ENCODE data around the gene PIM3. TPM values are rescaled to one million over a fixed set of nuclear protein-coding genes. Genes with fewer than 3 reads are reported as not detected.

Gene PIM3
- total RNA-seq, 2 donors from 2014 or later = 209 to 236 TPM

DNA sequence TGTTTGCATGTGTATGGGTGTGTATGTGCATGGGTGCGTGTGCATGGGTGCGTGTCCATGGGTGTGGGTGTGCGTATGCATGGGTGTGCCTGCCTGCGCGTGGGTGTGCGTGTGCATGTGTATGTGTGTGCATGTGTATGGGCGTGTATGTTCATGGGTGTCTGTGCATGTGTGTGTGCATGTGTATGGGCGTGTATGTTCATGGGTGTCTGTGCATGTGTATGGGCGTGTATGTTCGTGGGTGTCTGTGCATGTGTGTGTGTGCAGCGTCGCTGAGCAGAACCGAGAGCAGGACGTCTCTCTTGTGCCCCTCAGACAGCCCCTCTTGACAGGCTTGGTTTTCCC, 38.1 kb downstream of the PIM3 start:
- Mint-ChIP-seq H3K4me1 (ENCODE audit: low read depth) (no peaks in the 10 kb centered on the region), H3K27ac (no peak overlapping the region)
- no peak for ATAC-seq (replicated peaks in 1 of 2)

DNA sequence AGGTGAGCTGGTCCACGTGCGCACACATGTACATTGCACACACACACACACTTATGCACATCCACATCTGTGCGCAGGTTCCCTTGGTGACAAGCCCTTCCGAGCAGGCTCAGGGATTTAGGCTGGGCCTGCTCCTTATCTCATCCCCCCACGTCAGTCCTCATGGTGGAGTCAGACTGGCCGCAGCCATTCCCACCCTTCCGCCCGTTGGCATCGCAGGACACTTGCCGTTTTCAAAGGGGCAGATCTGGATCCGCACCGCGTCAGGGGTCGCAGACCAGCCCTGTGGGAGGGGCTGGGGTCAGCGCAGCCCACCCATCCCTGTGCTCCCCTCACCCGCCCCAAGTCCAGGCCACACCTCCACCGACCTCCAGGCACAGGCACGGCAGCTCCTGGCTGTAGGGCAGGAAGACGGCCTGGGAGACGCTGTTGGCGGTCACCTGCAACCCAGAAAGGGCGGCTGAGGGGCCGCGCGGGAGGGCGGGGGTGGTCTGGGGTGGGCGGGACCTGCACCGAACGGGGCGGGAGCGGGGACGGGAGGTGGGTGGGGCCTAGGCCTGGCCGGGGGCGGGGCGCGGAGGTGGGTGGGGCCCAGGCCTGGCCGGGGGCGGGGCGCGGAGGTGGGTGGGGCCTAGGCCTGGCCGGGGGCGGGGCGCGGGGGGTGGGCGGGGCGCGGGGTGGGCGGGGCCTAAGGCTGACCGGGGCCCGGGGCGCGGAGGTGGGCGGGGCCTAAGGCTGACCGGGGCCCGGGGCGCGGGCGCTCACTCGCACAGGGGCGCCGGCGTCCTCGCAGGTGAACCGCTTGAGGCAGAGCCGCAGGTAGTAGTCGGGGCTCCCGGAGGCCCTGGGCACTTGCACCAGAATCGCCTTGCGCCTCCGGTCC, 38.7 kb downstream of the PIM3 start:
- H3K4me1 Mint-ChIP-seq (ENCODE audit: low read depth) = peaks cover under 1% of the 10 kb centered on the region

More for the DNA sequence above, 38.1 kb downstream of the PIM3 start:
- Mint-ChIP-seq H3K36me3 (ENCODE audit: insufficient read depth in 2 of 2) (peaks cover 0 to 2% of the 10 kb centered on the region in 2 donors), H3K9me3 (peaks cover 1 to 2% of the 10 kb centered on the region in 2 donors), H3K4me3 (no peak overlapping the region), H3K27me3 (ENCODE audit: low read depth) (peaks cover 6% of the 10 kb centered on the region)
- no peak for DNase-seq

DNA sequence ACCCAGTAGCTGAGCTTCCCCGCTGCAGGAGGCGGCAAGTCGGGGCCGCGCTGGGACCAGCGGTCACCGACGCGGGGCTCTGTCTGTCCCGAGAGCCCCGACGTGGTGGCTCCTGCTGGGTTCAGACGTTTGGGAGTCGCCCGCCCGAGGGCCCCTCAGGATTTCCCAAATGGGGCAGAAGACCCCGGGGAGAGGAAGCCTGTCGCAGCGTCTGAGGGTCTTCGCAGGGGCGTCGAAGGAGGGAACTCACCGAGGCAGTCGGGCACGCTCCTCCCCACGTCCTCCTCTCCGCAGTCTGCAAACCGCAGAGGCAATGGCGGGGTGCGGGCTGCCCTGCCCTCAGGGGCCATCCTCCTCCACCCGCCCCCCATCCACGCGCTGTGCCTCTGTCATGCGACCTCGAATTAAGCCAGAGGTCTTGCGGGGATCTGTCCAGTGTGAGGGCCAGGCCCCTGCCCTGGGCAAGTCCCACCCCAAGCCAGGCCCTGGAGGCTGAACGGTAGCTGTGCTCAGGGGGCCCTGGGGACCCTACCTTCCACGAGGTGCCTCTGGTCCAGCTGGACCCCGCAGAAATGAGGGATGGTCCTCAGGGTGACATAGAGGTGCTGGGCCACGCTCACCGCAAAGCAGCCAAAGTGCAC, 39.5 kb downstream of the PIM3 start:
- peaks cover 1 to 2% of the 10 kb centered on the region in 2 donors for H3K9me3 Mint-ChIP-seq
- H3K27ac Mint-ChIP-seq = no peak overlapping the region
- H3K27me3 Mint-ChIP-seq (ENCODE audit: low read depth) = peaks cover 6% of the 10 kb centered on the region
- no peak for DNase-seq
- peaks cover 0 to 2% of the 10 kb centered on the region in 2 donors for H3K36me3 Mint-ChIP-seq (ENCODE audit: insufficient read depth in 2 of 2)
- H3K4me1 Mint-ChIP-seq (ENCODE audit: low read depth) = peaks cover 8% of the 10 kb centered on the region
- no peak for ATAC-seq (replicated peaks in 1 of 2)
- H3K4me3 Mint-ChIP-seq = peak overlapping the region in 1 of 2 donors; percentile 27

More for the DNA sequence above, 38.7 kb downstream of the PIM3 start:
- Mint-ChIP-seq H3K27ac (no peak overlapping the region), H3K36me3 (ENCODE audit: insufficient read depth in 2 of 2) (peaks cover 0 to 2% of the 10 kb centered on the region in 2 donors), H3K4me3 (peak overlapping the region in 1 of 2 donors; percentile 50), H3K27me3 (ENCODE audit: low read depth) (peaks cover 6% of the 10 kb centered on the region), H3K9me3 (peaks cover 1 to 2% of the 10 kb centered on the region in 2 donors)
- ATAC-seq (replicated peaks in 1 of 2) (peak; percentile 45 to 57), DNase-seq (peak in 1 of 2 donors; percentile 41)

DNA sequence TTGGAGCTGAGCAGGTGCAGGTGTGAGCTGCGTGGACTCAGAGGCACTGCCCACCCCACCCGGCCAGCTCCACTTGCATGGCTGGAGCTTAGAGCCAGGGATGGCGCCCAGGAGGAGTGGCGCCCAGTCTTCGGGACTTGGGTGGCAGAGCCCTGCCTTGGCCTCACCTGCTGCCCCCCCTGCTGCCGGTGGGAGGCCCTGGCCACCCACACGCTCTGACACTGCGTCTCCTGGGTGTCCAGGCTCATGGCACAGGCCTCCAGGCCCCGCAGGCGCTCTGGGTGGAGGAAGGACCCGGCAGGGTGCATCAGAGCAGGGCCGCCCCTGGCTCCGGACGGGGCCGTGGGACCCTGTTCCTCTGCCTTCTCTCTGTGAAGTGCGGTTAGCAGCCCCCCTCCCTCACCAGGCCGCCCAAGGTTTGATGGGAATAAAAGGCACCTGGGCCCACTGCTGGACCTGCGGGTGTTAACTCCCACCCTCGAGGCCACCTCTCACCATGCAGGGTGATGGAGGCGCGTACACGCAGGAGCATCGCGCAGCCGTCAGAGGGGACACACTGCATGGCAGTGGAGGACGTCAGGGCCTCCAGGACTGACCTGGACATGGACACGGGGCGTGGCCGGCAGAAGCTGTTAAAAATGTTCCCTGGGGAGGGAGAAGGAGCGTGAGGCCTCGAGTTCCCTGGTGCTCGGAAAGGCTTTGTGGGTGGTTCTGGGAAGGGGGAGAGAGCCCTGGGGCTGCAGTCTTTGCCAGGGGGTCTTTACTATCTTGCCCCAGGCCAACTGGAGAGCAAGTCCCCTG, 40.2 kb downstream of the PIM3 start:
- no peak for ATAC-seq (replicated peaks in 1 of 2)
- H3K4me3 Mint-ChIP-seq = no peak overlapping the region
- H3K36me3 Mint-ChIP-seq (ENCODE audit: insufficient read depth in 2 of 2) = peaks cover 0 to 2% of the 10 kb centered on the region in 2 donors
- peaks cover 6% of the 10 kb centered on the region for H3K27me3 Mint-ChIP-seq (ENCODE audit: low read depth)
- no peak overlapping the region for H3K27ac Mint-ChIP-seq
- DNase-seq = no peak
- H3K9me3 Mint-ChIP-seq = peaks cover 1 to 2% of the 10 kb centered on the region in 2 donors
- H3K4me1 Mint-ChIP-seq (ENCODE audit: low read depth) = peaks cover 12% of the 10 kb centered on the region

DNA sequence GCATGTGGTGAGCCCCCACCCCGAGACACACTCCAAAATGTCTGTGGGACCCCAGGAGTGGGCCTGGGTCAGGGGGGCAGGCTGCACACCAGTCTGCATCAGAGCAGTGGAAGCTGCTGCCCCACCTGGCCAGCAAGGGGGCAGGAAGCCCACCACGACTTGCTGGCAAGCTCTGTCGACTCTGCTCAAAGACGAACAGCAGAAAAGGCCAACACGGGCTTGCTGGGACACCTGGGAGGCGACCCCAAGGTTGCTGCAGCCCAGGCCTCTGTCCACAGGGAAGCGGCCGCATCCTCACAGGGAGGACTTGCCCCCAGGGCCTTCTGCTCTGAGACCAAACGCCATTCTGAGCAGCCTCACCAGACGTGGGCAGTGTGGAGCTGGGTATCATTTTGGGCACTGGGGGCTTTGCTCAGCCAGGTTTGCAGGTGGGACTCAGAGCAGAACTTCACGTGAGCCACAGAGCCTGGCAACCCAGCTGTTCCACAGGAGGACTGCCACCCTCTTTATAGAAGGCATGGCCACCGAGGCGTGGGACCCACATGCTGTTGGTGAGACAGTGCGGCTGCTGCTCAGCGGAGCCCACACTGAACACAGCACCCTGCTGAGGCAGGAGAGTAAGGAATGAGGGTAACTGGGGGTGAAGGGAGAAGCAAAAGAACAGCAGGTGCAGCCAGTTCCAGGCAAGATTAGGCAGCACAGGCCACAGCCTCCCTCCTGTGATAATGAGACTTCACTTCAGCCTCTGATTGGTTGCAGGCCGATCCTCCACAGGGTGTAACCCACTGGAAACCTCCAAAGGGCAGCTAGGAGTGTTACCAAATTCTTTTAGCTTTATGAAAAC, 41.0 kb downstream of the PIM3 start:
- Mint-ChIP-seq H3K27me3 (ENCODE audit: low read depth) (peaks cover 6% of the 10 kb centered on the region), H3K27ac (no peak overlapping the region), H3K4me3 (no peak overlapping the region), H3K9me3 (peaks cover 1 to 2% of the 10 kb centered on the region in 2 donors), H3K36me3 (ENCODE audit: insufficient read depth in 2 of 2) (peaks cover 0 to 2% of the 10 kb centered on the region in 2 donors), H3K4me1 (ENCODE audit: low read depth) (peaks cover 12% of the 10 kb centered on the region)
- ATAC-seq (replicated peaks in 1 of 2) (no peak), DNase-seq (no peak)

DNA sequence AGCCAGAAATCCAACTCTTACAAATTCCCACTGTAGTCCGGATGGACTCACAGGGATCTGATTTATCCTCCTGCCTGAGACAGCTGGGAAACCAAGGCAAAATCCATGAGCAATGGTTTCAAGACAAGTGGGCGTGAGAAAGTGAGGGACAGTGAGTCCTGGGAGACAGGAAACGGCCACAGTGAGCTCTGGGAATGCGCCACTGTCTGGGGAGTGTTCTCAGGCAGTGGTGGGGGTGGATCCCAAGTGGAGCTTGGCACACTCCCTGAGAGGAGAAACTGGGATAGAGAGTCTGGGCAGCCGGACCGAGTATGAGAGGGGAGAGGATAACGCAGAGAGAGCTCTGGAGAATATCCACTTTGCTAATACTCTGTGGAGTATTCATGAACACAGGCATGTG, 42.2 kb downstream of the PIM3 start:
- peaks cover 12% of the 10 kb centered on the region for H3K4me1 Mint-ChIP-seq (ENCODE audit: low read depth)
- H3K27ac Mint-ChIP-seq = no peak overlapping the region
- H3K9me3 Mint-ChIP-seq = peaks cover 1 to 2% of the 10 kb centered on the region in 2 donors
- no peak overlapping the region for H3K4me3 Mint-ChIP-seq
- no peak for ATAC-seq (replicated peaks in 1 of 2)
- peaks cover 0 to 2% of the 10 kb centered on the region in 2 donors for H3K36me3 Mint-ChIP-seq (ENCODE audit: insufficient read depth in 2 of 2)
- no peak for DNase-seq
- peaks cover 6% of the 10 kb centered on the region for H3K27me3 Mint-ChIP-seq (ENCODE audit: low read depth)

DNA sequence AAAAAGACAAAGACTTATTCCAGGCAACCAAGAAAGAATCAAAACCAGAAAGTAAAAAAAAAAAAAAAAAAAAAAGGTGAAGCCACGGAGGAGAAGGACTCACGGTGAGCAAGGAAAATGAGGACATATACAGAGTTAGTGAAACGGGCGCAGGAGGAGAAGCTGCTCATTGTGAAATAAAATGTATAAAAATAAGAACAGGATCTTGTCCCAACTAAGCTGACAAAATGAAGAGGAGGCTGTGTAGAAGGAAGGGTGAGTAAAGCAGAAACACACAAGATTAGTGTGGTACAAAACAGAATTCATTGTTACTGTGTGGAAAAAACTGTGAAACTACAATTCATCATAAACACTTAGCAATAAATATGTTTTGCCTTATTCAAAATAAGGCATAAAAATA, 44.3 kb downstream of the PIM3 start:
- Mint-ChIP-seq H3K9me3 (no peaks in the 10 kb centered on the region), H3K27ac (peak overlapping the region; percentile 84), H3K4me3 (peak overlapping the region in 1 of 2 donors; percentile 62), H3K36me3 (ENCODE audit: insufficient read depth in 2 of 2) (no peaks in the 10 kb centered on the region), H3K4me1 (ENCODE audit: low read depth) (peaks cover 12% of the 10 kb centered on the region), H3K27me3 (ENCODE audit: low read depth) (peaks cover 6% of the 10 kb centered on the region)
- no peak for DNase-seq
- peak; percentile 32 to 69 for ATAC-seq (replicated peaks in 1 of 2)

DNA sequence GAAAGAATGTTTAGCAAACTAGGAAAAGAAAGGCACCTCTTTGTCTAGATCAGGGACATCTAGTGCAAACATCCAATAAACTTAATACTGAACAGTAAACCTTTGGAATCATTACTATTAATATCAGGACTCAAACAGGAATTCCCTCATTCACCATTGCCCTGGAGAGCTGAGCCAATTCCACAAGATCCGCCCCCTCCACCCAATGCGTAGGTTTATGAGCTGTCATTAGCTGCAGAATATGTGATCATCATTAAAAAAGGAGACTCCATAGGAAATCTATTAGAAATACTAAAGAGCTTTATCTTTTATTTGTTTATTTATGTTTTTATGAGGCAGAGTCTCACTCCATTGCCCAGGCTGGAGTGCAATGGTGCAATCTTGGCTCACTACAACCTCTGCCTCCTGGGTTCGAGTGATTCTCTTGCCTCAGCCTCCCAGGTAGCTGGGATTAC, 46.5 kb downstream of the PIM3 start:
- Mint-ChIP-seq H3K36me3 (ENCODE audit: insufficient read depth in 2 of 2) (no peaks in the 10 kb centered on the region), H3K27ac (no peak overlapping the region), H3K4me1 (ENCODE audit: low read depth) (peaks cover 25% of the 10 kb centered on the region), H3K27me3 (ENCODE audit: low read depth) (peaks cover 6% of the 10 kb centered on the region), H3K9me3 (no peaks in the 10 kb centered on the region), H3K4me3 (no peak overlapping the region)
- ATAC-seq (replicated peaks in 1 of 2) (no peak), DNase-seq (no peak)

DNA sequence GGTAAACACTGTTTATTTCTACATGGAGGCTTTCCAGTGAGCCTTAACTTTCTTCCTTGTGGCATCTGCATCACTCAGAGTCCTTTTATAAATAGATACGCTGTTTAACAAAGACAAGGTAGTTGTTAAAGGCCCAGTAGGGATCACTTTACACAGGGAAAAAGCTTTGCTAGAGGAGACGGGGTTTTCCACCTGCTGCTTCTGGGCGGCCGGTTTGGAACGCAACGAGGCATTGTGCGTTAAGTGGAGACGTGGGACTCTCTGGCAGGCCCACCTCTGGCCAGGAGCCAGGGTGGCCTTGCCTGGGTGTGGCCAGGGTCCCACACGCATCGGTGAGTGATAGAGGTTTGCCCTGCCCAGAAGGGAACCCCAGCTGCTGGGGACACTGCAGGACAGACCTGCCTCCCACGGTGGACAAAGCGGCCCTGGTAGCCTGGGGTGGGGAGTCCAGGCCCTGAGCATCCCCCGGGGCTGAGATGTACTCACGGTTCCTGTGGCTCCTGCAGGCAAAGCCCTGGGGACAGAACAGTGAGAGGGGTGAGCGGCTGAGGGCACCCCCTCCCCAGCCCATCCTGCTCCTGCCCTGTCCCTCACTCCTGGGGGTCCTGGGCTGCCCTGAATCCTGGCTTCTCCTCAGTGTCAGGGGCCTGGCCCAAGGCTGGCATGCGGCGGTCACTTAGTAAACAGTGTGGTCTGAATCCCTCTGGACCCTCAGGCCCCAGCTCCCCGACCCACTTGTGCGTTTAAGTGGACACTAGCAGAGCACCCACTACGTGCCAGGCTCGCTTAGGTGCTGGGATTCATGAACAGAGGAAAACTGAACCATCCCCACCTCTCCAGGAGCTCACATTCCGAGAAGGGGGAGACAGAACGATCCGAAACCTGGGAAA, 47.8 kb downstream of the PIM3 start:
- ATAC-seq (replicated peaks in 1 of 2) (no peak), DNase-seq (no peak)
- Mint-ChIP-seq H3K4me3 (no peak overlapping the region), H3K27ac (no peak overlapping the region), H3K4me1 (ENCODE audit: low read depth) (peaks cover 27% of the 10 kb centered on the region), H3K36me3 (ENCODE audit: insufficient read depth in 2 of 2) (no peaks in the 10 kb centered on the region), H3K27me3 (ENCODE audit: low read depth) (no peaks in the 10 kb centered on the region), H3K9me3 (no peaks in the 10 kb centered on the region)

DNA sequence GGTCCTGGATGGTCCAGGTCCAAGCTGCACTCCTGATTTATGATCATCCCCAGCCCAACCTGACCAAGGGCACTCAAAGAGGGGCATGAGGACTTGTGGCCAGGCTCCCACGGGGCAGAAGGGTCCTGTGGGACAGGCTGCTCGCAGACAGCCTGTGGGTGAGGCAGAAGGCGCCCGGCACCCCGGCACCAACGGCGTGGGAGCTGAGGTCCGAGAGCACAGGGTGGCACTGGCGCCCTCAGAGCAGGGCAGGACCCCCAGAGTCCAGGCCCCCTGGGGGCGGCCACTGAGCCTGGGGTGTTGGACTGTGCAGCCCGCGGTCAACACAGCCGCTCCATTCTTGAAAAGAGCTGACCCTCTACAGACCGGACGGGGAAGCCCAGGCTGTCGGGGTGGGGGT, 48.7 kb downstream of the PIM3 start:
- Mint-ChIP-seq H3K4me1 (ENCODE audit: low read depth) (peaks cover 27% of the 10 kb centered on the region), H3K36me3 (ENCODE audit: insufficient read depth in 2 of 2) (no peaks in the 10 kb centered on the region), H3K27ac (no peak overlapping the region), H3K9me3 (no peaks in the 10 kb centered on the region), H3K4me3 (no peak overlapping the region), H3K27me3 (ENCODE audit: low read depth) (no peaks in the 10 kb centered on the region)
- ATAC-seq (replicated peaks in 1 of 2) (no peak), DNase-seq (no peak)

DNA sequence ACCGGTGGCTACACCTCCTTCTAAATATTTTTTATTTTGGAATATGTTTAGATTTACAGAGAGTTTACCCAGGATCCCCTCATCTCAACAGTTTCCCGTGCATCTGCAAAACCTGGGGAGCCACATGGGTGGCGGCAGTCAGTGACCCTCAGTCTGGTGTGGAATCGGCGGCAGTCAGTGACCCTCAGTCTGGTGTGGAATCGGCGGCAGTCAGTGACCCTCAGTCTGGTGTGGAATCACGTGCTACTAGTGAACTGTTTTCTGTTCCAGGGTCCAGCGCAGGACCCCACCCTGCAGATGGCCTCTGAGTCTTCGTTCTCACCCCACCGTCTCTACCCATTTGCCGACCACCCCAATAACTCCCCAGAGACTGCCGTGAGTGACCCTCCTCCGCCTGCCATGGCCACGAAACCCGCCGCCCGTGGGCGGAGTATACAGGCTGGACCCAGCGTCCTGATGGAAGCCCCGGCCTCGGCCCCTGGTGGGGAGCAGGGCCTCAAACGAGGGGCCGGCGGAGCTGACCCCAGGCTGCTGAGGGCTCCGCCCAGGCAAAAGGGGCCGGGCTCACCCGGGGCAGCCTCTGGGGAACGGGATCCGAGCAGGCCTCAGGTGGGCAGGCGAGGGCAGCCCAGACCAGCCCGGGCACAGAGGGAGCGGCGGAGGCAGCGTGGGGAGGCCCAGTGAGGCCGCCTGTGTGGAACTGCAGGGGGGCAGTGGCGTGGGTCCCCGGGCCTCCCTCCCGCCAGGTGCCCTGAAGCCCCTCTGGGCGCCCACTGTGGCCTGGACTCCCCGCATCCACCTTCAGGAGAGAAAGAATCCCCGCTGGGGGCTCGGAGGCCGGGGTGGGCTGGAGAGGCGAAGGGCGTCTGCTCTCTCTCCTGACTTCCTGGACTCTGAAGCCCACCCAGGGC, 49.4 kb downstream of the PIM3 start:
- Mint-ChIP-seq H3K36me3 (ENCODE audit: insufficient read depth in 2 of 2) (no peaks in the 10 kb centered on the region), H3K9me3 (no peaks in the 10 kb centered on the region), H3K27ac (no peak overlapping the region), H3K27me3 (ENCODE audit: low read depth) (no peaks in the 10 kb centered on the region), H3K4me3 (peak overlapping the region; percentile 32 to 51), H3K4me1 (ENCODE audit: low read depth) (peaks cover 19% of the 10 kb centered on the region)
- ATAC-seq (replicated peaks in 1 of 2) (no peak), DNase-seq (no peak)

Data from activated T-cell treated with anti-CD3 and anti-CD28 coated beads, Interleukin-2, amount 50 U/mL, for 72 hours (primary cell).